Neuronal stem cell (in vitro differentiated cells): Measurements from ENCODE around the gene TDRD12.

Experiments used
- DNase-seq: peaks from one replicate; pipeline ENCODE4 v3.0.0-alpha.2; 2013; ENCODE audit warnings: low spot score
- H2AFZ ChIP-seq: one replicate; pipeline ENCODE4 v1.6.1; 2013; ENCODE audit warnings: mild to moderate bottlenecking, low read length, inconsistent platforms
- H2AK5ac ChIP-seq: 2 replicates; pipeline ENCODE4 v1.6.1; 2013; ENCODE audit warnings: low read depth, mild to moderate bottlenecking, inconsistent platforms, low read length, moderate library complexity, mixed read lengths
- H2BK120ac ChIP-seq: 2 replicates; pipeline ENCODE4 v1.6.1; 2013; ENCODE audit warnings: low read depth, mild to moderate bottlenecking, inconsistent platforms, low read length, moderate library complexity, mixed read lengths
- H2BK12ac ChIP-seq: one replicate; pipeline ENCODE4 v1.6.1; 2013; ENCODE audit warnings: low read length, inconsistent platforms
- H2BK15ac ChIP-seq: 2 replicates; pipeline ENCODE4 v1.6.1; 2013; ENCODE audit warnings: mild to moderate bottlenecking, low read length, inconsistent platforms, mixed read lengths
- H2BK5ac ChIP-seq: one replicate; pipeline ENCODE4 v1.6.1; 2013; ENCODE audit warnings: inconsistent platforms, mild to moderate bottlenecking, low read length, moderate library complexity
- H3K14ac ChIP-seq: one replicate; pipeline ENCODE4 v1.6.1; 2013; ENCODE audit warnings: low read length, inconsistent platforms
- H3K18ac ChIP-seq: 2 replicates; pipeline ENCODE4 v1.6.1; 2013; ENCODE audit warnings: low read length, inconsistent platforms
- H3K23ac ChIP-seq: 2 replicates; pipeline ENCODE4 v1.6.1; 2013; ENCODE audit warnings: low read depth, mild to moderate bottlenecking, mixed read lengths, low read length, inconsistent platforms; ENCODE audit not compliant: poor library complexity
- H3K27ac ChIP-seq: replicated peaks from 3 replicates; pipeline ENCODE4 v1.5.1; 2013; ENCODE audit warnings: low read length, inconsistent platforms
- H3K27me3 ChIP-seq, 3 experiments: 2 replicates each; pipeline ENCODE4 v1.6.1; 2013; ENCODE audit warnings: low read length in 3 of 3, mild to moderate bottlenecking in 2 of 3, inconsistent platforms in 1 of 3, low read depth in 1 of 3, mixed read lengths in 1 of 3, moderate library complexity in 1 of 3; ENCODE audit not compliant: control insufficient read depth in 3 of 3, insufficient read depth in 3 of 3
- H3K36me3 ChIP-seq, 2 donors: replicated peaks in 1 of 2; 2 replicates each; pipeline ENCODE4 v1.6.1; 2013; ENCODE audit warnings: low read length in 2 of 2; ENCODE audit not compliant: control insufficient read depth in 2 of 2, insufficient read depth in 2 of 2
- H3K4ac ChIP-seq: 2 replicates; pipeline ENCODE4 v1.6.1; 2013; ENCODE audit warnings: inconsistent platforms, mild to moderate bottlenecking, low read length, moderate library complexity
- H3K4me1 ChIP-seq, 2 donors: 1 replicate in 1 of 2; 2 replicates in 1 of 2; pipeline ENCODE4 v1.6.1; 2013; ENCODE audit warnings: low read length in 2 of 2, low read depth in 1 of 2; ENCODE audit not compliant: control insufficient read depth in 2 of 2, insufficient read depth in 1 of 2
- H3K4me2 ChIP-seq: one replicate; pipeline ENCODE4 v1.6.1; 2013; ENCODE audit warnings: mild to moderate bottlenecking, low read length, inconsistent platforms; ENCODE audit not compliant: insufficient read depth, poor library complexity, severe bottlenecking
- H3K4me3 ChIP-seq, 2 donors: 2 replicates each; pipeline ENCODE4 v1.5.1; 2013; ENCODE audit warnings: low read length in 2 of 2, mild to moderate bottlenecking in 2 of 2, inconsistent platforms in 1 of 2, moderate library complexity in 1 of 2
- H3K79me1 ChIP-seq: one replicate; pipeline ENCODE4 v1.6.1; 2013; ENCODE audit warnings: low read depth, mild to moderate bottlenecking, inconsistent platforms, low read length, moderate library complexity
- H3K9ac ChIP-seq: one replicate; pipeline ENCODE4 v1.6.1; 2013; ENCODE audit warnings: mild to moderate bottlenecking, low read depth, low read length, inconsistent platforms; ENCODE audit not compliant: poor library complexity
- H3K9me3 ChIP-seq, 2 donors: replicated peaks in 1 of 2; 2 replicates each; pipeline versions ENCODE3 to v1.6.1; 2013; ENCODE audit warnings: low read length in 2 of 2, mild to moderate bottlenecking in 2 of 2, inconsistent platforms in 1 of 2, low read depth in 1 of 2, mixed read lengths in 1 of 2, moderate library complexity in 1 of 2; ENCODE audit not compliant: control insufficient read depth in 2 of 2, insufficient read depth in 1 of 2
- H4K8ac ChIP-seq: one replicate; pipeline ENCODE4 v1.6.1; 2013; ENCODE audit warnings: low read depth, mild to moderate bottlenecking, inconsistent platforms, low read length, moderate library complexity
- H4K91ac ChIP-seq: one replicate; pipeline ENCODE4 v1.6.1; 2013; ENCODE audit warnings: low read length, low read depth, mild to moderate bottlenecking, inconsistent platforms; ENCODE audit not compliant: poor library complexity
- WGBS, 2 donors: extraction: QIAGEN DNeasy Blood & Tissue Kit; methylation state at CpG; one replicate each; pipeline ENCODE4 v1.1.7; 2013; ENCODE audit warnings: missing lambda C conversion rate in 2 of 2, mixed read lengths in 1 of 2; ENCODE audit not compliant: insufficient read length in 2 of 2, insufficient replicate concordance in 1 of 2; ENCODE audit errors: extremely low coverage in 2 of 2; 5-methylcytosine and 5-hydroxymethylcytosine counted together

Gene TDRD12

GRCh38 chr19:32809754-32810153 is 90.2 kb downstream of the TDRD12 start:
- no peaks in the 10 kb centered on the region for H3K36me3 ChIP-seq
- H2AK5ac ChIP-seq, result no peak overlapping the region
- no peak overlapping the region for H2BK12ac ChIP-seq
- no peak overlapping the region for H3K4me3 ChIP-seq
- H3K79me1 ChIP-seq, result no peaks in the 10 kb centered on the region
- no peak overlapping the region for H2BK120ac ChIP-seq
- H3K9me3 ChIP-seq, result no peaks in the 10 kb centered on the region
- H2BK5ac ChIP-seq, result no peak overlapping the region
- no peak overlapping the region for H3K23ac ChIP-seq
- WGBS, 2 donors, result no CpG with 5 or more reads among the region's 3 CpGs
- no peak overlapping the region for H2BK15ac ChIP-seq
- H2AFZ ChIP-seq, result no peak overlapping the region
- no peak overlapping the region for H3K4me2 ChIP-seq
- H3K14ac ChIP-seq, result no peak overlapping the region
- H4K91ac ChIP-seq, result no peak overlapping the region
- DNase-seq, result no peak
- H3K9ac ChIP-seq, result no peak overlapping the region
- peaks cover 0 to 15% (median 0%) of the 10 kb centered on the region in 3 experiments for H3K27me3 ChIP-seq
- H3K27ac ChIP-seq, result no peak overlapping the region
- H3K4ac ChIP-seq, result no peak overlapping the region
- no peak overlapping the region for H4K8ac ChIP-seq
- H3K4me1 ChIP-seq, result peaks cover 1 to 5% of the 10 kb centered on the region in 2 donors
- no peak overlapping the region for H3K18ac ChIP-seq

- Histone ChIP-seq H2BK15ac (no peak overlapping the region), H3K9me3 (no peaks in the 10 kb centered on the region), H4K8ac (no peak overlapping the region), H3K79me1 (no peaks in the 10 kb centered on the region), H2BK12ac (no peak overlapping the region), H3K4me1 (peaks cover 1 to 5% of the 10 kb centered on the region in 2 donors), H3K27me3 (peaks cover 0 to 15% (median 0%) of the 10 kb centered on the region in 3 experiments), H3K18ac (no peak overlapping the region), H2BK120ac (no peak overlapping the region), H3K27ac (no peak overlapping the region), H3K4me3 (no peak overlapping the region), H3K9ac (no peak overlapping the region), H4K91ac (no peak overlapping the region), H2AFZ (no peak overlapping the region), H3K14ac (no peak overlapping the region), H3K4me2 (no peak overlapping the region), H3K36me3 (no peaks in the 10 kb centered on the region), H2AK5ac (no peak overlapping the region), H3K4ac (no peak overlapping the region), H2BK5ac (no peak overlapping the region), H3K23ac (no peak overlapping the region)
- no CpG with 5 or more reads among the region's 9 CpGs for WGBS, 2 donors
- no peak for DNase-seq
Observed at GRCh38 chr19:32810452-32810851, 90.9 kb downstream of the TDRD12 start.

GRCh38 chr19:32811151-32811550 is 91.6 kb downstream of the TDRD12 start:
- H3K4ac ChIP-seq, result no peak overlapping the region
- no peaks in the 10 kb centered on the region for H3K36me3 ChIP-seq
- no peak overlapping the region for H3K23ac ChIP-seq
- H2BK5ac ChIP-seq, result no peak overlapping the region
- no peak overlapping the region for H3K14ac ChIP-seq
- H2BK15ac ChIP-seq, result no peak overlapping the region
- no peak overlapping the region for H4K8ac ChIP-seq
- no peak overlapping the region for H3K4me3 ChIP-seq
- H2AK5ac ChIP-seq, result no peak overlapping the region
- H3K4me2 ChIP-seq, result no peak overlapping the region
- no peak overlapping the region for H3K27ac ChIP-seq
- H3K4me1 ChIP-seq, result peaks cover 1 to 5% of the 10 kb centered on the region in 2 donors
- H2AFZ ChIP-seq, result peak overlapping the region; percentile 7
- no peak for DNase-seq
- H3K27me3 ChIP-seq, result peaks cover 0 to 15% (median 0%) of the 10 kb centered on the region in 3 experiments
- WGBS, 2 donors, result no CpG with 5 or more reads among the region's 11 CpGs
- no peak overlapping the region for H3K18ac ChIP-seq
- no peak overlapping the region for H2BK12ac ChIP-seq
- H3K9ac ChIP-seq, result no peak overlapping the region
- no peak overlapping the region for H4K91ac ChIP-seq
- H3K79me1 ChIP-seq, result no peaks in the 10 kb centered on the region
- H2BK120ac ChIP-seq, result no peak overlapping the region
- no peaks in the 10 kb centered on the region for H3K9me3 ChIP-seq

GRCh38 chr19:32812036-32812435 is 92.5 kb downstream of the TDRD12 start:
- Histone ChIP-seq H2AK5ac (no peak overlapping the region), H3K23ac (peak overlapping the region; percentile 21), H2BK5ac (no peak overlapping the region), H3K4ac (no peak overlapping the region), H3K27me3 (peaks cover 0 to 15% (median 0%) of the 10 kb centered on the region in 3 experiments), H3K4me3 (no peak overlapping the region), H2BK120ac (no peak overlapping the region), H3K14ac (no peak overlapping the region), H4K8ac (no peak overlapping the region), H3K9me3 (no peaks in the 10 kb centered on the region), H2BK12ac (peak overlapping the region; percentile 33), H3K79me1 (no peaks in the 10 kb centered on the region), H3K18ac (peak overlapping the region; percentile 55), H3K4me1 (peaks cover 5% of the 10 kb centered on the region in 2 donors), H3K27ac (no peak overlapping the region), H3K9ac (no peak overlapping the region), H3K36me3 (no peaks in the 10 kb centered on the region), H4K91ac (no peak overlapping the region), H2BK15ac (no peak overlapping the region), H3K4me2 (no peak overlapping the region), H2AFZ (no peak overlapping the region)
- DNase-seq, result no peak
- no CpG with 5 or more reads among the region's 10 CpGs for WGBS, 2 donors
